Uterus (tissue), 2 donors: Measurements from ENCODE around the gene UNCX.

Experiments
- CTCF ChIP-seq, 4 experiments: fragments of 200-600 bp in 2 of 4; fragments of 450-650 bp in 2 of 4; sonication (generic) in 2 of 4; IDR thresholded peaks; one replicate each; pipeline ENCODE4 v1.5.1; 2016 to 2019; ENCODE audit warnings: antibody characterized with exemption in 4 of 4, mild to moderate bottlenecking in 2 of 4, moderate library complexity in 1 of 4
- POLR2A ChIP-seq, 2 donors: fragments of 450-650 bp; IDR thresholded peaks; one replicate each; pipeline ENCODE4 v1.6.1; 2016; ENCODE audit warnings: antibody characterized with exemption in 2 of 2, mild to moderate bottlenecking in 1 of 2, moderate library complexity in 1 of 2

GRCh38 chr7:1200045-1200444 lies 32.6 kb upstream of the UNCX start:
- TF ChIP-seq CTCF (IDR thresholded peaks at IDR 0.05) (no peak), POLR2A (IDR thresholded peaks at IDR 0.05) (no peak)
